IMR-90 (cell line): ENCODE measurements around the gene CAPRIN1. TPM values are rescaled to one million over a fixed set of nuclear protein-coding genes. Genes with fewer than 3 reads are reported as not detected.

ENCODE experiments used
- ATAC-seq: fragments of 200-7000 bp; cut with Tn5 transposase; 2 replicates; pipeline ENCODE4 v1.9.1; 2020; ENCODE audit warnings: low read depth, mild to moderate bottlenecking, moderate library complexity
- BruUV-seq: library from RNA; stranded (reverse); fragments of 400-500 nt; replicated peaks from 2 replicates; lab custom pipeline; 2021; lab: Mats Ljungman, UMichigan
- CTCF ChIA-PET: fragments of 300-600 bp; formaldehyde crosslinking; extraction: SDS; loops from one replicate; lab custom pipeline; 2021; ENCODE audit warnings: antibody characterized with exemption; lab: Yijun Ruan, JAX
- POLR2A ChIA-PET: fragments of 300-600 bp; sonication (Branson Sonifier 250); formaldehyde crosslinking; loops from one replicate; lab custom pipeline; 2022; ENCODE audit warnings: antibody characterized with exemption; ENCODE audit not compliant: unreplicated experiment; lab: Charles Lee
- DNase-seq: peaks from one replicate; pipeline ENCODE4 v3.0.0; 2013
- H2AFZ ChIP-seq: replicated peaks from 2 replicates; pipeline ENCODE3; 2013; ENCODE audit warnings: low read length, mild to moderate bottlenecking; ENCODE audit not compliant: poor library complexity
- H2AK5ac ChIP-seq: 2 replicates; pipeline ENCODE4 v1.6.1; 2013; ENCODE audit warnings: low read depth, low read length, inconsistent platforms
- H2AK9ac ChIP-seq: replicated peaks from 2 replicates; pipeline ENCODE3; 2013; ENCODE audit warnings: mild to moderate bottlenecking, low read depth, low read length, moderate library complexity; ENCODE audit not compliant: poor library complexity
- H2BK120ac ChIP-seq: 2 replicates; pipeline ENCODE4 v1.6.1; 2013; ENCODE audit warnings: low read depth, low read length, inconsistent platforms
- H2BK15ac ChIP-seq: 3 replicates; pipeline ENCODE4 v1.6.1; 2013; ENCODE audit warnings: low read depth, low read length, inconsistent platforms
- H2BK20ac ChIP-seq: 2 replicates; pipeline ENCODE4 v1.6.1; 2013; ENCODE audit warnings: low read depth, mild to moderate bottlenecking, inconsistent platforms, low read length, moderate library complexity
- H2BK5ac ChIP-seq: 2 replicates; pipeline ENCODE4 v1.6.1; 2013; ENCODE audit warnings: mild to moderate bottlenecking, low read depth, low read length, inconsistent platforms; ENCODE audit not compliant: poor library complexity, severe bottlenecking
- H3K14ac ChIP-seq: replicated peaks from 2 replicates; pipeline ENCODE4 v1.6.1; 2013; ENCODE audit warnings: low read depth, low read length, inconsistent platforms
- H3K18ac ChIP-seq: 2 replicates; pipeline ENCODE4 v1.6.1; 2013; ENCODE audit warnings: low read depth, low read length, control low read depth
- H3K23ac ChIP-seq: 2 replicates; pipeline ENCODE4 v1.6.1; 2013; ENCODE audit warnings: low read depth, low read length, inconsistent platforms
- H3K27ac ChIP-seq: 2 replicates; pipeline ENCODE4 v1.5.1; 2013; ENCODE audit warnings: mild to moderate bottlenecking, control low read depth, low read length; ENCODE audit not compliant: insufficient read depth
- H3K27me3 ChIP-seq: 2 replicates; pipeline ENCODE4 v1.6.1; 2013; ENCODE audit warnings: low read length; ENCODE audit not compliant: control insufficient read depth, insufficient read depth
- H3K36me3 ChIP-seq: 2 replicates; pipeline ENCODE4 v1.6.1; 2013; ENCODE audit warnings: low read length, mixed read lengths; ENCODE audit not compliant: control insufficient read depth, insufficient read depth
- H3K4ac ChIP-seq: 2 replicates; pipeline ENCODE4 v1.6.1; 2013; ENCODE audit warnings: low read depth, low read length, inconsistent platforms
- H3K4me1 ChIP-seq: 2 replicates; pipeline ENCODE4 v1.6.1; 2013; ENCODE audit warnings: low read length, mixed read lengths; ENCODE audit not compliant: control insufficient read depth, insufficient read depth
- H3K4me2 ChIP-seq: 2 replicates; pipeline ENCODE4 v1.6.1; 2013; ENCODE audit warnings: low read depth, mild to moderate bottlenecking, control low read depth, low read length, moderate library complexity
- H3K4me3 ChIP-seq: 2 replicates; pipeline ENCODE4 v1.5.1; 2013; ENCODE audit warnings: low read depth, mild to moderate bottlenecking, control low read depth, low read length, moderate library complexity; ENCODE audit not compliant: insufficient read depth
- H3K56ac ChIP-seq: 2 replicates; pipeline ENCODE4 v1.6.1; 2013; ENCODE audit warnings: low read length, inconsistent platforms; ENCODE audit not compliant: insufficient read depth; ENCODE audit errors: extremely low read depth
- H3K79me1 ChIP-seq, 2 experiments: 2 replicates each; pipeline ENCODE4 v1.6.1; 2013; ENCODE audit warnings: low read length in 2 of 2, inconsistent platforms in 1 of 2, low read depth in 1 of 2
- H3K9ac ChIP-seq: 2 replicates; pipeline ENCODE4 v1.6.1; 2013; ENCODE audit warnings: low read depth, low read length, control low read depth
- H3K9me1 ChIP-seq: 2 replicates; pipeline ENCODE4 v1.6.1; 2013; ENCODE audit warnings: low read length, inconsistent platforms; ENCODE audit not compliant: insufficient read depth
- H3K9me3 ChIP-seq: 2 replicates; pipeline ENCODE4 v1.6.1; 2013; ENCODE audit warnings: low read length; ENCODE audit not compliant: control insufficient read depth, insufficient read depth
- H4K20me1 ChIP-seq: 2 replicates; pipeline ENCODE4 v1.6.1; 2013; ENCODE audit warnings: low read length, inconsistent platforms; ENCODE audit not compliant: insufficient read depth
- H4K5ac ChIP-seq: 2 replicates; pipeline ENCODE4 v1.6.1; 2013; ENCODE audit warnings: mild to moderate bottlenecking, low read depth, low read length, control low read depth
- H4K8ac ChIP-seq, 2 experiments: 2 replicates each; pipeline ENCODE4 v1.6.1; 2013; ENCODE audit warnings: low read depth in 2 of 2, low read length in 2 of 2, control low read depth in 1 of 2, inconsistent platforms in 1 of 2
- H4K91ac ChIP-seq: 2 replicates; pipeline ENCODE4 v1.6.1; 2013; ENCODE audit warnings: low read depth, low read length, inconsistent platforms; ENCODE audit not compliant: insufficient read depth
- MAZ ChIP-seq: IDR thresholded peaks from 2 replicates; pipeline ENCODE4 v1.6.1; 2012; ENCODE audit warnings: low read depth, mild to moderate bottlenecking, low read length, improper control_type of control experiment, moderate library complexity, borderline replicate concordance
- RCOR1 ChIP-seq: IDR thresholded peaks from 2 replicates; pipeline ENCODE4 v1.6.1; 2012; ENCODE audit warnings: mild to moderate bottlenecking, low read length, improper control_type of control experiment; ENCODE audit not compliant: insufficient replicate concordance
- WGBS, 2 experiments: methylation state at CpG; one replicate each; pipeline versions ENCODE4 v1.1.5 to v1.1.7; 2013; ENCODE audit warnings: missing lambda C conversion rate in 2 of 2; ENCODE audit not compliant: insufficient read length in 1 of 2; ENCODE audit errors: extremely low coverage in 2 of 2; 5-methylcytosine and 5-hydroxymethylcytosine counted together
- dilution Hi-C: fragments of 300-500 bp; cut with HindIII; formaldehyde crosslinking; loops from one replicate; pipeline ENCODE4 v1.14.3; 2018; ENCODE audit warnings: low sequenced_read_pairs; ENCODE audit not compliant: unreplicated experiment
- in situ Hi-C: fragments of 300-500 bp; cut with MboI; formaldehyde crosslinking; loops from 3 replicates; pipeline ENCODE4 v1.14.3; 2019; ENCODE audit warnings: low sequenced_read_pairs, inconsistent platforms, mixed read lengths
- intact Hi-C: fragments of 100-400 bp; cut with micrococcal nuclease; formaldehyde crosslinking; loops from 2 replicates; pipeline ENCODE4 v1.10.0; 2022
- polyA plus RNA-seq, 3 experiments: library from polyadenylated mRNA; depleted of rRNA; stranded (reverse); fragments of >200 nt; gene quantifications; 2 replicates each; pipeline ENCODE4 v1.2.3, GENCODE V29; 2012; ENCODE audit warnings: low replicate concordance in 1 of 3
- total RNA-seq: library from RNA; depleted of rRNA; stranded (reverse); fragments of >200 nt; gene quantifications from 2 replicates; pipeline ENCODE4 v1.2.3, GENCODE V29; 2012

Gene CAPRIN1
- total and polyA plus RNA-seq, 2 of the 4 experiments (the other 2 are of a cell fraction): 127 to 253 TPM

GRCh38 chr11:34063061-34063795, 11.7 kb downstream of the CAPRIN1 start:
- H2AK5ac ChIP-seq: no peak overlapping the region
- no peak overlapping the region for H3K9ac ChIP-seq
- peaks cover 4 to 30% of the 10 kb centered on the region in 2 experiments; a peak in 3 of 4 replicates for H3K79me1 ChIP-seq
- intact Hi-C loops: no loop called here
- dilution Hi-C loops: no loop called here
- no peak overlapping the region for H2AFZ ChIP-seq
- ATAC-seq (peak; percentile 58), DNase-seq (peak; percentile 7)
- no peaks in the 10 kb centered on the region for H3K27me3 ChIP-seq
- no CpG with 5 or more reads among the region's 2 CpGs for WGBS, 2 experiments
- peaks cover 10% of the 10 kb centered on the region for H3K9me1 ChIP-seq
- H4K91ac ChIP-seq: no peak overlapping the region
- H3K27ac ChIP-seq: no peak overlapping the region
- no peak overlapping the region for H2AK9ac ChIP-seq
- TF ChIP-seq RCOR1 (no peak), MAZ (peak; percentile 22; the same call in 1 of the 2 replicates)
- no peak overlapping the region for H3K56ac ChIP-seq
- H3K4me3 ChIP-seq: no peak overlapping the region
- no peak overlapping the region for H3K4me2 ChIP-seq
- no peak overlapping the region for H2BK5ac ChIP-seq
- in situ Hi-C loops: loop anchor here (10.0 kb wide), 1 partner anchor 58 kb away; no protein-coding TSS in a partner anchor
- H3K18ac ChIP-seq: no peak overlapping the region
- peaks cover 16% of the 10 kb centered on the region for H3K4me1 ChIP-seq
- no peak overlapping the region for H3K14ac ChIP-seq
- POLR2A ChIA-PET: no interaction called here
- no TSS peak for BruUV-seq
- H2BK20ac ChIP-seq: no peak overlapping the region
- no peak overlapping the region for H2BK15ac ChIP-seq
- peaks cover 17% of the 10 kb centered on the region for H3K36me3 ChIP-seq
- no peak overlapping the region for H4K8ac ChIP-seq
- no peak overlapping the region for H3K4ac ChIP-seq
- CTCF ChIA-PET: no interaction called here
- H4K20me1 ChIP-seq: peaks cover 98% of the 10 kb centered on the region
- no peaks in the 10 kb centered on the region for H3K9me3 ChIP-seq
- no peak overlapping the region for H4K5ac ChIP-seq
- no peak overlapping the region for H2BK120ac ChIP-seq
- H3K23ac ChIP-seq: no peak overlapping the region
